Lower leg skin (tissue), 3 donors: ENCODE results near the gene ELMOD3.

Experiments used
- POLR2A ChIP-seq, 2 donors: fragments of 450-650 bp; IDR thresholded peaks; one replicate each; pipeline ENCODE4 v1.6.1; 2016 to 2017; ENCODE audit warnings: antibody characterized with exemption in 2 of 2, mild to moderate bottlenecking in 1 of 2, moderate library complexity in 1 of 2
- TF ChIP-seq, protein P1 (sequence below), 3 donors: fragments of 450-650 bp; IDR thresholded peaks; one replicate each; pipeline ENCODE4 v1.5.1; 2016; ENCODE audit warnings: antibody characterized with exemption in 3 of 3, mild to moderate bottlenecking in 3 of 3, moderate library complexity in 2 of 3

GRCh38 chr2:85427300-85427835, 72.8 kb downstream of the ELMOD3 start:
- TF ChIP-seq, protein P1, sequence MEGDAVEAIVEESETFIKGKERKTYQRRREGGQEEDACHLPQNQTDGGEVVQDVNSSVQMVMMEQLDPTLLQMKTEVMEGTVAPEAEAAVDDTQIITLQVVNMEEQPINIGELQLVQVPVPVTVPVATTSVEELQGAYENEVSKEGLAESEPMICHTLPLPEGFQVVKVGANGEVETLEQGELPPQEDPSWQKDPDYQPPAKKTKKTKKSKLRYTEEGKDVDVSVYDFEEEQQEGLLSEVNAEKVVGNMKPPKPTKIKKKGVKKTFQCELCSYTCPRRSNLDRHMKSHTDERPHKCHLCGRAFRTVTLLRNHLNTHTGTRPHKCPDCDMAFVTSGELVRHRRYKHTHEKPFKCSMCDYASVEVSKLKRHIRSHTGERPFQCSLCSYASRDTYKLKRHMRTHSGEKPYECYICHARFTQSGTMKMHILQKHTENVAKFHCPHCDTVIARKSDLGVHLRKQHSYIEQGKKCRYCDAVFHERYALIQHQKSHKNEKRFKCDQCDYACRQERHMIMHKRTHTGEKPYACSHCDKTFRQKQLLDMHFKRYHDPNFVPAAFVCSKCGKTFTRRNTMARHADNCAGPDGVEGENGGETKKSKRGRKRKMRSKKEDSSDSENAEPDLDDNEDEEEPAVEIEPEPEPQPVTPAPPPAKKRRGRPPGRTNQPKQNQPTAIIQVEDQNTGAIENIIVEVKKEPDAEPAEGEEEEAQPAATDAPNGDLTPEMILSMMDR (IDR thresholded peaks at IDR 0.05): no peak
- no peak for TF ChIP-seq POLR2A (IDR thresholded peaks at IDR 0.05)
